Osteoblast (primary cell): Measurements from ENCODE around the gene NSA2. TPM values are rescaled to one million over a fixed set of nuclear protein-coding genes. Genes with fewer than 3 reads are reported as not detected.
"Not testable (repeated sequence)": the region's sequence is repeated elsewhere in the genome, so short reads cannot be mapped to it uniquely, and the experiment has no call there.

Source experiments
- DNase-seq: peaks from one replicate; pipeline ENCODE4 v3.0.0; 2011; ENCODE audit warnings: low spot score, mixed read lengths; ENCODE audit not compliant: insufficient read length; ENCODE audit errors: missing footprints
- H2AFZ ChIP-seq: 2 replicates; pipeline ENCODE4 v1.6.0; 2011; ENCODE audit warnings: mild to moderate bottlenecking, low read length
- H3K27ac ChIP-seq: 2 replicates; pipeline ENCODE4 v1.5.1; 2011; ENCODE audit warnings: mild to moderate bottlenecking, low read depth, low read length, moderate library complexity
- H3K27me3 ChIP-seq: 2 replicates; pipeline ENCODE4 v1.6.0; 2012; ENCODE audit warnings: mild to moderate bottlenecking, control low read depth, inconsistent platforms, low read length, moderate library complexity; ENCODE audit not compliant: insufficient read depth
- H3K36me3 ChIP-seq: 2 replicates; pipeline ENCODE4 v1.5.1; 2011; ENCODE audit warnings: mild to moderate bottlenecking, low read length, control low read depth, moderate library complexity; ENCODE audit not compliant: insufficient read depth
- H3K4me1 ChIP-seq: 2 replicates; pipeline ENCODE4 v1.5.1; 2011; ENCODE audit warnings: mild to moderate bottlenecking, low read length, control low read depth, moderate library complexity; ENCODE audit not compliant: insufficient read depth
- H3K4me2 ChIP-seq: 2 replicates; pipeline ENCODE4 v1.6.0; 2011; ENCODE audit warnings: mild to moderate bottlenecking, low read length; ENCODE audit not compliant: insufficient read depth
- H3K4me3 ChIP-seq: fragments of 200-600 bp; sonication (generic); 3 replicates; pipeline ENCODE4 v1.5.1; 2012; ENCODE audit warnings: mild to moderate bottlenecking, low read length, inconsistent platforms; ENCODE audit not compliant: insufficient read depth
- H3K79me2 ChIP-seq: 2 replicates; pipeline ENCODE4 v1.6.0; 2012; ENCODE audit warnings: mild to moderate bottlenecking, low read length, control low read depth, inconsistent platforms; ENCODE audit not compliant: insufficient read depth
- H3K9me3 ChIP-seq: 2 replicates; pipeline ENCODE4 v1.5.1; 2011; ENCODE audit warnings: low read depth, low read length, control low read depth
- H4K20me1 ChIP-seq: 2 replicates; pipeline ENCODE4 v1.6.0; 2012; ENCODE audit warnings: mild to moderate bottlenecking, low read length, control low read depth; ENCODE audit not compliant: insufficient read depth
- total RNA-seq: library from RNA; depleted of rRNA; stranded (reverse); fragments of >200 nt; gene quantifications from 2 replicates; pipeline ENCODE4 v1.2.3, GENCODE V29; 2012
- TF ChIP-seq, protein P1 (sequence below): IDR thresholded peaks from 2 replicates; pipeline ENCODE4 v1.5.1; 2011; ENCODE audit warnings: mild to moderate bottlenecking, low read depth, low read length, moderate library complexity; ENCODE audit errors: extremely low read depth

The NSA2 gene
- total RNA-seq, 1 donor = 75.6 TPM

DNA sequence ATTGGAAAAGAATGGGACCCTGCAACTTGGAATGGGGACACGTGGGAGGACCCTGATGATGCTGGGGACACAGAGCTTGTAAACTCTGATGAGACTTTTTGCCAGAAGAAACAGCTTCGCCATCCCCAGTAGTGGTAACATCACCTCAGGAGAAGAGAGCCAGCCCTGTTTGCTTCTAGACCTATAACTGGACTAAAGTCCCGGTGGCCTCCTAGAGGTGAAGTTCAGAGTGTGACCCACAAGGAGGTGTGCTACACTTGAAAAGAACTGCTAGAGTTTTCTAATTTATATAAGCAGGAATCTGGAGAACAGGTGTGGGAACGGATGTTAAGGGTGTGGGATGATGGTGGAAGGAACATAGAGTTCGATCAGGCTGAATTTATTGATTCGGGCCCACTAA lies 19.8 kb downstream of the NSA2 start:
- Histone ChIP-seq H4K20me1 (no peaks in the 10 kb centered on the region), H3K27me3 (no peaks in the 10 kb centered on the region), H3K9me3 (no peaks in the 10 kb centered on the region), H2AFZ (no peak overlapping the region), H3K4me3 (no peak overlapping the region), H3K27ac (no peak overlapping the region), H3K36me3 (no peaks in the 10 kb centered on the region), H3K4me2 (no peak overlapping the region), H3K79me2 (no peaks in the 10 kb centered on the region), H3K4me1 (no peaks in the 10 kb centered on the region)
- DNase-seq = no peak
- TF ChIP-seq, protein P1, sequence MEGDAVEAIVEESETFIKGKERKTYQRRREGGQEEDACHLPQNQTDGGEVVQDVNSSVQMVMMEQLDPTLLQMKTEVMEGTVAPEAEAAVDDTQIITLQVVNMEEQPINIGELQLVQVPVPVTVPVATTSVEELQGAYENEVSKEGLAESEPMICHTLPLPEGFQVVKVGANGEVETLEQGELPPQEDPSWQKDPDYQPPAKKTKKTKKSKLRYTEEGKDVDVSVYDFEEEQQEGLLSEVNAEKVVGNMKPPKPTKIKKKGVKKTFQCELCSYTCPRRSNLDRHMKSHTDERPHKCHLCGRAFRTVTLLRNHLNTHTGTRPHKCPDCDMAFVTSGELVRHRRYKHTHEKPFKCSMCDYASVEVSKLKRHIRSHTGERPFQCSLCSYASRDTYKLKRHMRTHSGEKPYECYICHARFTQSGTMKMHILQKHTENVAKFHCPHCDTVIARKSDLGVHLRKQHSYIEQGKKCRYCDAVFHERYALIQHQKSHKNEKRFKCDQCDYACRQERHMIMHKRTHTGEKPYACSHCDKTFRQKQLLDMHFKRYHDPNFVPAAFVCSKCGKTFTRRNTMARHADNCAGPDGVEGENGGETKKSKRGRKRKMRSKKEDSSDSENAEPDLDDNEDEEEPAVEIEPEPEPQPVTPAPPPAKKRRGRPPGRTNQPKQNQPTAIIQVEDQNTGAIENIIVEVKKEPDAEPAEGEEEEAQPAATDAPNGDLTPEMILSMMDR = no peak

DNA sequence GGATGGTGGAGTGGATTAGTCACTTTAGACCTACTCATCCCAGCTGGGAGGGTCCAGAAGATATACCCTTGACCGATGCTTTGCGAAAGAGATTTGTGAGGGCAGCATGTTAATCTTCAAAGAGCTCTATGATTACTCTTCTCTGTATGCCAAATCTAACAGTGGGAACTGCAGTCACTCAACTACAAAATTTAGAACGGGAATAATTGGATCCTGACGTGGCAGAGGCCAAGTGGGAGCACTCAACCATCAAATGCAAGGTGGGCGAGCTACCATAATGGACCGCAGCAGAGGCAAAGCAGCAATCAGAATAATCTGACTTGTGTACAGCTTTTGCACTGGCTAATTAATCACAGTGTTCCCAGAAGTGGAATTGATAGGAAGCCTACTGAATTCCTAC lies 20.4 kb downstream of the NSA2 start:
- H3K27ac ChIP-seq = no peak overlapping the region
- no peak overlapping the region for H2AFZ ChIP-seq
- H4K20me1 ChIP-seq = no peaks in the 10 kb centered on the region
- no peaks in the 10 kb centered on the region for H3K9me3 ChIP-seq
- no peaks in the 10 kb centered on the region for H3K27me3 ChIP-seq
- TF ChIP-seq, protein P1 = no peak
- no peak overlapping the region for H3K4me2 ChIP-seq
- H3K79me2 ChIP-seq = no peaks in the 10 kb centered on the region
- H3K36me3 ChIP-seq = no peaks in the 10 kb centered on the region
- DNase-seq = no peak
- H3K4me3 ChIP-seq = no peak overlapping the region
- H3K4me1 ChIP-seq = no peaks in the 10 kb centered on the region

DNA sequence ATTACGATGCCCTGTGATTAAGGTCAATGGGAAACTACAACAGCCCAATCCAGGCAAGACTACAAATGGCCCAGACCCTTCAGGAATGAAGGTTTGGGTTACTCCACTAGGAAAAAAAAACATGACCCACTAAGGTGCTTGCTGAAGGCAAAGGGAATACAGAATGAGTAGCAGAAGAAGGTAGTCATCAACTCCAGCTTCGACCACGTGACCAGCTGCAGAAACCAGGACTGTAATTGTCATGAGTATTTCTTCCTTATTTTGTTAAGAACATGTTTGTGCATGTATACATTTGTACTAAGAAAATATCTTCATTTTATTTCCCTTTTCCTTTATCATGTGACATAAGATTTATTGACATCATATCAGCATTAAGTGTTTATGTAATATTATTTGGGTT lies 24.6 kb downstream of the NSA2 start:
- DNase-seq, H3K27me3 ChIP-seq, H3K4me3 ChIP-seq, H3K79me2 ChIP-seq, H3K9me3 ChIP-seq, H3K36me3 ChIP-seq, H3K27ac ChIP-seq, H3K4me2 ChIP-seq, H3K4me1 ChIP-seq, H4K20me1 ChIP-seq, H2AFZ ChIP-seq: not testable (repeated sequence)

DNA sequence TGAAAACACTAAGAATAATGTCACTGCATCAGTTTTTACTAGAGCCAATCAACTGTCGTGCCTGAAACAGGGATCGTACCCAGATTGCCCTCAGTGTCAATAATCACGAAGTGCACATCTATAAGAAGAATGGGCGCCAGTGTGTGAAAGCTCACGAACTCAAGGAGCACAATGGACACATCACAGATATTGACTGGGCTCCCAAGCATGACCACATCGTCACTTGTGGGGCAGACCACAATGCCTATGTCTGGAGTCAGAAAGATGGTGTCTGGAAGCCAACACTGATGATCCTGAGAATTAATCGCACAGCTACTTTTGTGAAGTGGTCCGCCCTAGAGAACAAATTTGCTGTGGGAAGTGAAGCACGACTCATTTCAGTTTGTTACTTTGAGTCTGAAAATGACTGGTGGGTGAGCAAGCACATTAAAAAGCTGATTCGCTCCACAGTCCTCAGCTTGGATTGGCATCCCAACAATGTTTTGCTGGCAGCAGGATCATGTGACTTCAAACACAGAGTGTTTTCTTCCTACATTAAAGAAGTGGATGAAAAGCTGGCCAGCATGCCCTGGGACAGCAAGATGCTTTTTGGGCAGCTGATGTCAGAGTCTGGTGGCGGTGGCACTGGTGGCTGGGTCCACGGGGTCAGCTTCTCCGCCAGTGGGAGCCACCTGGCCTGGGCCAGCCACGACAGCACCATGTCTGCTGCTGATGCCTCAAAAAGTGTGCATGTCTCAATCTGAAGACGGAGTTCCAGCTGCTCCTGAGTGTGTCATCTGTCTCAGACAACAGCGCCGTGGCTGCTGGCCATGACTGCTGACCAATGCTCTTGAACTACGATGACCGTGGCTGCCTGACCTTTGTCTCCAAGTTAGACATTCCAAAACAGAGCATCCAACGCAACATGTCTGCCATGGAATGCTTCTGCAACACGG lies 32.2 kb downstream of the NSA2 start:
- H3K27me3 ChIP-seq = no peaks in the 10 kb centered on the region
- DNase-seq = no peak
- H3K4me3 ChIP-seq = no peak overlapping the region
- H2AFZ ChIP-seq = peak overlapping the region; percentile 20
- TF ChIP-seq, protein P1 = no peak
- H4K20me1 ChIP-seq = no peaks in the 10 kb centered on the region
- no peaks in the 10 kb centered on the region for H3K36me3 ChIP-seq
- peak overlapping the region; percentile 17 for H3K4me2 ChIP-seq
- H3K79me2 ChIP-seq = no peaks in the 10 kb centered on the region
- no peaks in the 10 kb centered on the region for H3K9me3 ChIP-seq
- no peak overlapping the region for H3K27ac ChIP-seq
- H3K4me1 ChIP-seq = no peaks in the 10 kb centered on the region
